Myometrial cell (primary cell): ENCODE data around the gene ANKRD17. TPM values are rescaled to one million over a fixed set of nuclear protein-coding genes. Genes with fewer than 3 reads are reported as not detected.

Source experiments
- total RNA-seq: library from RNA; depleted of rRNA; stranded (reverse); fragments of >200 nt; gene quantifications from 2 replicates; pipeline ENCODE4 v1.2.3, GENCODE V29; 2015

The ANKRD17 gene
- 25.7 and 33.1 TPM in 2 replicates for total RNA-seq

GRCh38 chr4:73258686-73259570 lies at the start of gene ANKRD17:
ANKRD17 (minus strand) TSS chr4:73258798; CDS start chr4:73258668, 130 bp downstream.

DNA sequence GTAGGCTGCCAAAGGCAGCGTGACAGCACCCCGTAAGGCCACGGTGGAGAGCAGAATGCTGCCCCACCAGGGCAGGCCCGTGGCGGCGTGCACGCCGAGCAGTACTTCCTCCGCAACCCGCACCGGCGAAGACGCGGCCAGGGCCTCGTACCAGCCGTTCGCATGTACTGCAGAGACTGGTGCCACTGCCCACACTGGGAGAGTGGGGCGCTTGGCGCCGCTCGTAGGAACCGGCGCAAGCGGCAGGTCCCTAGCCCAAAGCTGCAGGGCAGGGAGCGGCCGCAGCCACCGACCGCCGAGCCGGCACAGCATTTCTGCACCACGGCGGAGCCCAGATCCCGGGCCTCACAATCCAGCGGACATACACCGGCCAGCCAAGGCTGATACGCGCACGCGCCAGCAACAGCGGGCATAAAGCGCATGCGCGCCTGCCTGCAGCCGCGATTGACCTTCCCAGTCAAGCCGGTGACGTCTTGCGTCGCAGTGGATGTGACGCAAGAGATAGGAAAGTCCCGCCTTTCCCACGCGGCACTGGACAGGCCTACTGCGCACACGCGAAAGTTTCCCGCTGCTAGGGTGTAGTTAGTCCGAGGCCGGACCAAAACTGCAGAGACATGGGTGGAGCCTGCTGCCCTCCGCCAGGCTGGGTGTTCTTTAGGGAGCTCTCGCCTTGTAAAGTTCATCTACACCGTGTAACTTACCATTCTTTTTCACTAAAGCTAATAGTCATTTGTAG lies 189.1 kb downstream of the ANKRD17 start, which contains the start of gene COX18:
Gene COX18 (minus strand): TSS at position 379 of the 736 bp plus-strand sequence. CDS start 67 bp downstream, at position 312.

Other genes with a start within 250 kb of the ANKRD17 start
- 29.4 and 47.7 TPM in 2 replicates for gene COX18, start 189.1 kb downstream of the ANKRD17 start, total RNA-seq
- not detected in 2 replicates for gene ALB, start 145.5 kb upstream of the ANKRD17 start, total RNA-seq
- 1.2 TPM in 1 of 2 replicates, not detected in the other for gene AFP, start 177.4 kb upstream of the ANKRD17 start, total RNA-seq
- gene AFM, start 222.9 kb upstream of the ANKRD17 start, total RNA-seq, result not detected in 2 replicates